GM12892 (cell line): Measurements from ENCODE around the gene WDR5.

Experiments used
- POLR2A ChIP-seq: IDR thresholded peaks from 2 replicates; pipeline ENCODE4 v1.6.1; 2011; ENCODE audit warnings: low read depth, low read length, control low read depth
- POLR2AphosphoS5 ChIP-seq: IDR thresholded peaks from 2 replicates; pipeline ENCODE4 v1.6.1; 2011; ENCODE audit warnings: low read depth, low read length, control low read depth

GRCh38 chr9:134159566-134160245 is 23.8 kb downstream of the WDR5 start:
- no peak for TF ChIP-seq POLR2A
- no peak for TF ChIP-seq POLR2AphosphoS5
